Type B pancreatic cell (in vitro differentiated cells): ENCODE data around the gene PRLR. TPM values are rescaled to one million over a fixed set of nuclear protein-coding genes. Genes with fewer than 3 reads are reported as not detected.

ENCODE experiments used
- DNase-seq: peaks from one replicate; pipeline ENCODE4 v3.0.0; 2021; ENCODE audit warnings: mixed read lengths; ENCODE audit not compliant: unreplicated experiment; ENCODE audit errors: extremely low spot score
- H3K27ac Mint-ChIP-seq: 2 replicates; pipeline ENCODE4 v1.8.0; 2021; ENCODE audit warnings: mild to moderate bottlenecking, mixed read lengths
- H3K27me3 Mint-ChIP-seq: 2 replicates; pipeline ENCODE4 v1.8.0; 2021; ENCODE audit warnings: mixed read lengths
- H3K36me3 Mint-ChIP-seq: 2 replicates; pipeline ENCODE4 v1.8.0; 2021; ENCODE audit warnings: mixed read lengths
- H3K4me1 Mint-ChIP-seq: one replicate; pipeline ENCODE4 v1.8.0; 2021; ENCODE audit warnings: mixed read lengths; ENCODE audit not compliant: unreplicated experiment
- H3K4me3 Mint-ChIP-seq: 2 replicates; pipeline ENCODE4 v1.8.0; 2021; ENCODE audit warnings: mild to moderate bottlenecking, mixed read lengths
- H3K9me3 Mint-ChIP-seq: 2 replicates; pipeline ENCODE4 v1.8.0; 2021; ENCODE audit warnings: mixed read lengths
- CTCF ChIP-seq: fragments of 200-600 bp; sonication (generic); conservative IDR thresholded peaks from 2 replicates; pipeline ENCODE4 v1.5.0; 2021; ENCODE audit warnings: antibody characterized with exemption, mild to moderate bottlenecking
- total RNA-seq: library from RNA; stranded (reverse); gene quantifications from 2 replicates; pipeline ENCODE4 v1.2.1, GENCODE V29; 2021; ENCODE audit warnings: low replicate concordance

Gene PRLR
- total RNA-seq, 1 donor from 2014 or later, result 6.7 TPM

GRCh38 chr5:35012796-35013195, 217.5 kb downstream of the PRLR start:
- no peak for TF ChIP-seq CTCF
- Mint-ChIP-seq H3K27me3 (peaks cover 2% of the 10 kb centered on the region), H3K36me3 (no peaks in the 10 kb centered on the region), H3K4me3 (no peak overlapping the region), H3K9me3 (no peaks in the 10 kb centered on the region), H3K27ac (no peak overlapping the region), H3K4me1 (peaks cover 9% of the 10 kb centered on the region)
- DNase-seq, result no peak

GRCh38 chr5:35012365-35012764, 217.9 kb downstream of the PRLR start:
- DNase-seq, result no peak
- no peak overlapping the region for H3K4me3 Mint-ChIP-seq
- peaks cover 9% of the 10 kb centered on the region for H3K4me1 Mint-ChIP-seq
- H3K9me3 Mint-ChIP-seq, result no peaks in the 10 kb centered on the region
- TF ChIP-seq CTCF, result no peak
- no peak overlapping the region for H3K27ac Mint-ChIP-seq
- peaks cover 2% of the 10 kb centered on the region for H3K27me3 Mint-ChIP-seq
- H3K36me3 Mint-ChIP-seq, result no peaks in the 10 kb centered on the region

GRCh38 chr5:35010676-35011075, 219.6 kb downstream of the PRLR start:
- no peaks in the 10 kb centered on the region for H3K4me1 Mint-ChIP-seq
- no peak for DNase-seq
- no peaks in the 10 kb centered on the region for H3K9me3 Mint-ChIP-seq
- peaks cover 2% of the 10 kb centered on the region for H3K27me3 Mint-ChIP-seq
- H3K36me3 Mint-ChIP-seq, result no peaks in the 10 kb centered on the region
- no peak overlapping the region for H3K4me3 Mint-ChIP-seq
- TF ChIP-seq CTCF, result no peak
- no peak overlapping the region for H3K27ac Mint-ChIP-seq

- Mint-ChIP-seq H3K4me1 (no peaks in the 10 kb centered on the region), H3K27ac (no peak overlapping the region), H3K9me3 (no peaks in the 10 kb centered on the region), H3K36me3 (no peaks in the 10 kb centered on the region), H3K27me3 (peaks cover 7% of the 10 kb centered on the region), H3K4me3 (no peak overlapping the region)
- no peak for DNase-seq
- no peak for TF ChIP-seq CTCF
Measured at GRCh38 chr5:35009657-35010056, 220.6 kb downstream of the PRLR start.

DNA sequence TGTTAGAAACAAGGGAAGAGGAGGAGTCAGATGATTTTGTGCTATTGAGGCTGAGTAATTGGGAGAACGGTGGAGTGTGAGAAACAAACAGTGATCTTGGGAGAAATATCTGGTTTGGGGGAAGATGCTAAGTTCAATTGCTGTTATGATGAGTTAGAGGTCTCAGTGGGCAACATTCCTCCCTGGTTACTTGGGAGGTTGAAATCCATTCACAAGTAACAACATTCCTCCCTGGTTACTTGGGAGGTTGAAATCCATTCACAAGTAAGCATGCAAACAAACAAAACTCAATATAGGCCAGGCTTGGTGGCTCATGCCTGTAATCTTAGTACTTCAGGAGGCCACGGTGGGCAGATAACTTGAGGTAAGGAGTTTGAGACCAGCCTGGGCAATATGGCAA, 221.3 kb downstream of the PRLR start:
- no peak for DNase-seq
- TF ChIP-seq CTCF, result no peak
- H3K36me3 Mint-ChIP-seq, result no peaks in the 10 kb centered on the region
- no peaks in the 10 kb centered on the region for H3K4me1 Mint-ChIP-seq
- H3K9me3 Mint-ChIP-seq, result no peaks in the 10 kb centered on the region
- no peak overlapping the region for H3K27ac Mint-ChIP-seq
- peaks cover 12% of the 10 kb centered on the region for H3K27me3 Mint-ChIP-seq
- H3K4me3 Mint-ChIP-seq, result no peak overlapping the region

- Mint-ChIP-seq H3K27ac (no peak overlapping the region), H3K36me3 (no peaks in the 10 kb centered on the region), H3K4me1 (no peaks in the 10 kb centered on the region), H3K4me3 (no peak overlapping the region), H3K9me3 (no peaks in the 10 kb centered on the region), H3K27me3 (peaks cover 20% of the 10 kb centered on the region)
- TF ChIP-seq CTCF, result no peak
- DNase-seq, result no peak
Measured at GRCh38 chr5:35004771-35005170, 225.5 kb downstream of the PRLR start.
